GM06990 (cell line): ENCODE results near the gene ANKRD35.
A peak's percentile ranks its signal among the peaks of the same experiment; 100 is the strongest.
"Not testable (repeated sequence)": the region's sequence is repeated elsewhere in the genome, so short reads cannot be mapped to it uniquely, and the experiment has no call there.

Source experiments
- DNase-seq: peaks from one replicate; pipeline ENCODE4 v3.0.0-alpha.2; 2011; ENCODE audit not compliant: insufficient read length; ENCODE audit errors: extremely low read depth
- H3K27me3 ChIP-seq: replicated peaks from 2 replicates; pipeline ENCODE4 v1.6.0; 2011; ENCODE audit warnings: low read length; ENCODE audit not compliant: control insufficient read depth, insufficient read depth
- H3K36me3 ChIP-seq: 2 replicates; pipeline ENCODE4 v1.5.1; 2011; ENCODE audit warnings: low read length; ENCODE audit not compliant: control insufficient read depth, insufficient read depth
- H3K4me3 ChIP-seq: replicated peaks from 2 replicates; pipeline ENCODE4 v1.5.1; 2011; ENCODE audit warnings: low read depth, mild to moderate bottlenecking, control low read depth, low read length
- TF ChIP-seq, protein P1 (sequence below): IDR thresholded peaks from 2 replicates; pipeline ENCODE4 v1.5.1; 2011; ENCODE audit warnings: low read length, control low read depth, mild to moderate bottlenecking, inconsistent platforms; ENCODE audit not compliant: insufficient read depth, poor library complexity, severe bottlenecking

The ANKRD35 gene

DNA sequence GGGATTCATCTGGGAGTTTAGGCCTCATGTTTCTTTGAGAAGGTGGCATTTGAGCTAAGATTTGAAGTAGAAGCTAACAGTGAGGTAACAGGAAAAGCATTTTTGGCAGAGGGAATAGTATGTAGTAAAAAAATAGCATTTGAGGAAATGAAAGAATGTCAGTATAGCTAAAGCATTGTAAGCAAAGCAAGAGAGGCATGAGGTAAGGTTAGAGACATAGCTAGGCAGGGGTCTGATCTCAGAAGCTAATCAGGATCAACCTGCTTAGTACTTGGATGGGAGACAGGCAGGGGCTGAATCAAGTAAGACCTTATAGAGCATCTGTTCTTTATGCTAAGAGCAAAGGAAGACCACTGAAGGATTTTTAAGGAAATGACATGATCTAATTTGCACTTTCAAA, 57.7 kb downstream of the ANKRD35 start:
- Histone ChIP-seq H3K4me3 (no peak overlapping the region), H3K27me3 (no peaks in the 10 kb centered on the region), H3K36me3 (peaks cover 17% of the 10 kb centered on the region)
- no peak for DNase-seq
- TF ChIP-seq, protein P1, sequence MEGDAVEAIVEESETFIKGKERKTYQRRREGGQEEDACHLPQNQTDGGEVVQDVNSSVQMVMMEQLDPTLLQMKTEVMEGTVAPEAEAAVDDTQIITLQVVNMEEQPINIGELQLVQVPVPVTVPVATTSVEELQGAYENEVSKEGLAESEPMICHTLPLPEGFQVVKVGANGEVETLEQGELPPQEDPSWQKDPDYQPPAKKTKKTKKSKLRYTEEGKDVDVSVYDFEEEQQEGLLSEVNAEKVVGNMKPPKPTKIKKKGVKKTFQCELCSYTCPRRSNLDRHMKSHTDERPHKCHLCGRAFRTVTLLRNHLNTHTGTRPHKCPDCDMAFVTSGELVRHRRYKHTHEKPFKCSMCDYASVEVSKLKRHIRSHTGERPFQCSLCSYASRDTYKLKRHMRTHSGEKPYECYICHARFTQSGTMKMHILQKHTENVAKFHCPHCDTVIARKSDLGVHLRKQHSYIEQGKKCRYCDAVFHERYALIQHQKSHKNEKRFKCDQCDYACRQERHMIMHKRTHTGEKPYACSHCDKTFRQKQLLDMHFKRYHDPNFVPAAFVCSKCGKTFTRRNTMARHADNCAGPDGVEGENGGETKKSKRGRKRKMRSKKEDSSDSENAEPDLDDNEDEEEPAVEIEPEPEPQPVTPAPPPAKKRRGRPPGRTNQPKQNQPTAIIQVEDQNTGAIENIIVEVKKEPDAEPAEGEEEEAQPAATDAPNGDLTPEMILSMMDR = no peak

DNA sequence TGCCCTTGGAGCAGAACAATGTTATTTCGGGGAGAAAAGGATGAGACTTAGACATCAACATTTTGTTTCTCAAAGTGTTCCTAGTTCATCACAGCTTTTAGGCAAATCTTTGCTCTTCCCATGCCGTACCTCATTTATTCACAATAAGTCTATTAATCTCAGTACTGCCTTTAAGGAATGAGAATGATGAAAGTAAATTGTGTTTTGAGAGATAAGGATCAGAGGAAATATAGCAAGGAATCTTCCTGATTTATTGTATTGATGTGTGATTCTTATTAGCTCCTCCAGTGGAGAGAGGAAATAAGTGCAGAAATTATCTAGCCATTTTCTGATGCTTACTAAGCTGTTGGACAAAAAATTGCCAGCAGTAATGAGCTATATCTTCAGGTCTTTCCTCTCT, 59.6 kb downstream of the ANKRD35 start:
- no peak overlapping the region for H3K4me3 ChIP-seq
- TF ChIP-seq, protein P1 = no peak
- H3K27me3 ChIP-seq = no peaks in the 10 kb centered on the region
- peaks cover 12% of the 10 kb centered on the region for H3K36me3 ChIP-seq
- DNase-seq = no peak

DNA sequence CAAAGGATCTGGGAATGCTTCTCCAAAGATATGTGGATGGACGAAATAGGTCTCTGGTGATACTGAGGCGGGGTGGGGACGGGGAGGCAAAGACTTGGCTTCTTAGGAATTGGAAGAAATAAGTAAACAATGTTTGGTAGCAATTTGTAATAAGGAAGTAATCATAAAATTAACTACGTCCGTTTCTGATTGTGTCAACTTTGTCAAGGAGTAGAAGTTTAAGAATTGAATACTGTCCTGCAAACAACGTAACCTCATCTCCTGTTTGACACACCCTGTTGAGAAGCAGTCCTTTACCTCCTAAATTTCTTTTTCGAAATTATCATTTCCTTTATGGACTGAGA, 61.2 kb downstream of the ANKRD35 start:
- peaks cover 8% of the 10 kb centered on the region for H3K36me3 ChIP-seq
- no peak for DNase-seq
- TF ChIP-seq, protein P1 = no peak
- no peaks in the 10 kb centered on the region for H3K27me3 ChIP-seq
- peak overlapping the region; percentile 99 for H3K4me3 ChIP-seq

DNA sequence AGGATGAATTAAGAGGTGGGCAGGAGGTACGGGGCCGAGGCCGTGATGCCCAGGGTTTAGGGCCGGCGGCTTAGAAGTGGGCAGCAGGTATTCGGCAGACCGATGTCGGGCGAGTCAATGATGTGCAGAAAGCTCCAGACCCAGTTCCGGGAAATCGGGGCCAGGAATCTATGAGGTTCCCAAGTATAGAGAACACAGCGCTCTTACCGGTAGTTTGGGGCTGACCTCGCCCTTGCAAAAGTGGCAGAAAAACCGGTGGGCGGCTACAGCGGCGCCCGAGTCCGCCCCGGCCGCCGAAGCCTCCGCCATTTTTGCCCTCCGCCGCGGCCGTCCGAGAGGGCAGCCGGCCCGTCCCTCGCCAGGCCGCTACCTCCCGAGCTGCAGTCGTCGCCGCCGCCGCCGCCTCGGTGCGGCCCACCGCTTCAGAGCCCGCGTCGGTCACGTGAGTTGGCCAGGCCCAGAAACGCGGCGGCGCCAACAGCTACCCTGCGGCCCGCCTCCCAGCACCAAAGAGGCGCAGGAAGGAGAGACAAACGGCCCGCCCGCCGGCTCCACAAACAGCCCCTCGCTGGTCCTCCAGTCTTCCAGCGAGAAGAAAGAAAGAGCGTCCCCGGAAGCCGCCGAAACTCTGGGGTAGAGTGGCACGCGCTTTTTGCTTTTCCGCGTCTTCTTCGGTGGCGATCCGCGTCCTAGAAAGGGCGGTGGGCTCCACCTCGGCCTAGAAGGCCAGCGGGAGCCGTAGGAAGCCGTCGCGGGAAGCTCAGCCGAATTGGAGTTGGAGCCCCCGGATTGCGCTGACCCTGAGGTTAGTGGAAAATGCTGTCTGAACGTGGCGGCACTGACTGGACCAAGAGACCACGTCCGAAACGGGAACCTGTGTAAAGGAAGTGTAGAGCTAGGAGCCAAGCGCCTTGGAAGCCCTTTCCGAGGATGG, 61.8 kb downstream of the ANKRD35 start, which contains the start of the genes POLR3C and RNF115:
Gene POLR3C, plus strand, starts transcription at position 636 of the 934 bp plus-strand sequence. CDS start 1,577 bp downstream, outside the sequence.
Gene RNF115, minus strand, starts transcription at position 531 of the 934 bp plus-strand sequence. Its CDS starts 222 bp downstream, at position 309.
- Histone ChIP-seq H3K36me3 (peaks cover 8% of the 10 kb centered on the region), H3K4me3 (peak within 1 kb of the TSS; percentile 99), H3K27me3 (no peaks in the 10 kb centered on the region)
- TF ChIP-seq, protein P1 = no peak
- peak; percentile 89 for DNase-seq

DNA sequence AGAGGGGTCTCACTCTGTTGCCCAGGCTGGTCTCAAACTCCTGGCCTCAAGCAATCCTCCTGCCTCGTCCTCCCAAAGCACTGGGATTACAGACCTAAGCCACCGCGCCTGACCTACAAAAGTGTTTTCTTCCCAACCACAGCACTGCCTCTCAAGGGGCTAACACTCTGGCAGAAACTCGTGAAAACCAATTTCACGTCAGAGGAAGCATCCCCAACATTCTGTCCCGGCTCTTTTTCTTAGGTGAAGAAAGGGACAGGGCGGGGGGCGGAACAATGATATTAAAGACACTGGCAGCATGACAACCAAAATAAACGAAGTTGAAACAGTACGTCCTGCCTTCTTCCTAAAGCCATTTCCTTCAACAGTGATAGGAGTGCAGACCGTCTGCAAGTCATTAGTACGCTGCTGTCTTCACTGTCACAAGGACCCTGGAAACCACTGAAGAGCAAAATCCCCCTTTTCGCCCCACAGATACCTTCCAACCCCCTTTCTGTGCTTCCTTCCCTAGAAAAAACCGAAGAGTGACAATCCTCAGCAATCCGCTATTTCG, 62.8 kb downstream of the ANKRD35 start:
- H3K36me3 ChIP-seq = not testable (repeated sequence)
- H3K4me3 ChIP-seq = peak overlapping the region; percentile 38

DNA sequence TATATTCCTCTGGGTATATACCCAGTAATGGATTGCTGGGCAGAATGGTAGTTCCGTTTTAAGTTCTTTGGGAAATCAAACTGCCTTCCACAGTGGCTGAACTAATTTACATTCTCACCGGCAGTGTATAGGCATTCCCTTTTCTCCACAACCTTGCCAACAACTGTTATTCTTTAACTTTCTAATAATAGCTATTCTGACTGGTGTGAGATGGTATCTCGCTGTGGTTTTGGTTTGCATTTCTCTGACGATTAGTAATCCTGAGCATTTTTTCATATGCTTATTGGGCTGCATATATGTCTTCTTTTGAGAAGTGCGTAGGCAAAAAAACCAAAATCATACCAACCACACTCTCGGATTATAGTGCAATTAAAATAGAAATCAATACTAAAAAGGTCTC, 67.6 kb downstream of the ANKRD35 start:
- not testable (repeated sequence) for H3K4me3 ChIP-seq, H3K36me3 ChIP-seq, DNase-seq, H3K27me3 ChIP-seq

More for the DNA sequence above, 62.8 kb downstream of the ANKRD35 start:
- H3K27me3 ChIP-seq, DNase-seq: not testable (repeated sequence)
